ENCODE results near the gene MPP4. TPM values are rescaled to one million over a fixed set of nuclear protein-coding genes. Genes with fewer than 3 reads are reported as not detected.

The MPP4 gene
- total RNA-seq, 1 donor = 5.2 TPM

GRCh38 chr2:201668402-201668910, 30.0 kb downstream of the MPP4 start:
- DNase-seq (ENCODE audit: low read depth) = no peak
- no peak overlapping the region for H3K4me3 ChIP-seq (ENCODE audit: low read depth, low read length)
- no peak for TF ChIP-seq CTCF (IDR thresholded peaks at IDR 0.05; ENCODE audit: insufficient read depth, low read depth, low read length)

- no peak overlapping the region for H3K4me3 ChIP-seq (ENCODE audit: low read depth, low read length)
- no peak for TF ChIP-seq CTCF (IDR thresholded peaks at IDR 0.05; ENCODE audit: insufficient read depth, low read depth, low read length)
- DNase-seq (ENCODE audit: low read depth) = no peak
Observed at GRCh38 chr2:201664334-201664733, 34.1 kb downstream of the MPP4 start.

- no peak for DNase-seq (ENCODE audit: low read depth)
- no peak for TF ChIP-seq CTCF (IDR thresholded peaks at IDR 0.05; ENCODE audit: insufficient read depth, low read depth, low read length)
Observed at GRCh38 chr2:201661366-201661765, 37.1 kb downstream of the MPP4 start.

GRCh38 chr2:201660293-201660895, 38.0 kb downstream of the MPP4 start:
- no peak for TF ChIP-seq CTCF (IDR thresholded peaks at IDR 0.05; ENCODE audit: insufficient read depth, low read depth, low read length)
- DNase-seq (ENCODE audit: low read depth) = no peak
- no peak overlapping the region for H3K4me3 ChIP-seq (ENCODE audit: low read depth, low read length)

More at GRCh38 chr2:201661366-201661765, 37.1 kb downstream of the MPP4 start:
- H3K4me3 ChIP-seq (ENCODE audit: low read depth, low read length) = no peak overlapping the region

- DNase-seq (ENCODE audit: low read depth) = no peak
- H3K4me3 ChIP-seq (ENCODE audit: low read depth, low read length) = no peak overlapping the region
- no peak for TF ChIP-seq CTCF (IDR thresholded peaks at IDR 0.05; ENCODE audit: insufficient read depth, low read depth, low read length)
Observed at GRCh38 chr2:201656740-201657139, 41.7 kb downstream of the MPP4 start.

- no peak overlapping the region for H3K4me3 ChIP-seq (ENCODE audit: low read depth, low read length)
- DNase-seq (ENCODE audit: low read depth) = no peak
- no peak for TF ChIP-seq CTCF (IDR thresholded peaks at IDR 0.05; ENCODE audit: insufficient read depth, low read depth, low read length)
Observed at GRCh38 chr2:201656102-201656501, 42.3 kb downstream of the MPP4 start.

Measured in fibroblast of villous mesenchyme (primary cell).